ENCODE measurements around the gene TBCCD1. TPM values are rescaled to one million over a fixed set of nuclear protein-coding genes. Genes with fewer than 3 reads are reported as not detected.
A peak's percentile ranks its signal among the peaks of the same experiment; 100 is the strongest.

The TBCCD1 gene
- total and polyA plus RNA-seq, 2 of the 4 experiments (the other 2 are of a cell fraction): 7.9 to 19.7 TPM

- Histone ChIP-seq H4K20me1 (ENCODE audit: insufficient read depth, low read length) (no peaks in the 10 kb centered on the region), H2BK120ac (ENCODE audit: low read depth, low read length) (no peak overlapping the region), H3K18ac (ENCODE audit: low read depth, low read length) (no peak overlapping the region), H4K91ac (ENCODE audit: insufficient read depth, low read depth, low read length) (no peak overlapping the region), H3K27me3 (ENCODE audit: control insufficient read depth, insufficient read depth, low read length) (peaks cover 19% of the 10 kb centered on the region), H3K4me3 (ENCODE audit: insufficient read depth, low read depth, low read length) (no peak overlapping the region), H3K23ac (ENCODE audit: low read depth, low read length) (no peak overlapping the region), H3K4me2 (ENCODE audit: low read depth, low read length) (no peak overlapping the region), H2AK5ac (ENCODE audit: low read depth, low read length) (no peak overlapping the region), H3K9ac (ENCODE audit: low read depth, low read length) (no peak overlapping the region), H4K8ac (ENCODE audit: low read depth in 2 of 2, low read length in 2 of 2) (no peak overlapping the region), H3K36me3 (ENCODE audit: control insufficient read depth, insufficient read depth, low read length) (no peaks in the 10 kb centered on the region), H3K9me3 (ENCODE audit: control insufficient read depth, insufficient read depth, low read length) (no peaks in the 10 kb centered on the region), H2BK5ac (ENCODE audit: low read depth, low read length, poor library complexity, severe bottlenecking) (no peak overlapping the region), H3K56ac (ENCODE audit: extremely low read depth, insufficient read depth, low read length) (no peak overlapping the region), H3K79me1 (ENCODE audit: low read depth in 1 of 2, low read length in 2 of 2) (no peaks in the 10 kb centered on the region), H3K27ac (ENCODE audit: insufficient read depth, low read length) (no peak overlapping the region), H2AK9ac (replicated peaks; ENCODE audit: low read depth, low read length, poor library complexity) (no peak overlapping the region), H2BK15ac (ENCODE audit: low read depth, low read length) (no peak overlapping the region), H3K4me1 (ENCODE audit: control insufficient read depth, insufficient read depth, low read length) (no peaks in the 10 kb centered on the region), H3K4ac (ENCODE audit: low read depth, low read length) (no peak overlapping the region), H4K5ac (ENCODE audit: low read depth, low read length) (no peak overlapping the region), H2BK20ac (ENCODE audit: low read depth, low read length) (no peak overlapping the region), H2AFZ (replicated peaks; ENCODE audit: low read length, poor library complexity) (no peak overlapping the region), H3K9me1 (ENCODE audit: insufficient read depth, low read length) (no peaks in the 10 kb centered on the region), H3K14ac (replicated peaks; ENCODE audit: low read depth, low read length) (no peak overlapping the region)
- intact Hi-C loops (cut with micrococcal nuclease): no loop called here
- in situ Hi-C loops (cut with MboI; ENCODE audit: low sequenced_read_pairs): no loop called here
- no peak for DNase-seq
- CTCF ChIA-PET: interaction anchor here (1.2 to 2.1 kb wide), 2 partner anchors 8 to 41 kb away, joined by 3 to 5 read pairs; partner anchors contain the start of gene TBCCD1
- BruUV-seq (replicated peaks): no TSS peak
- TF ChIP-seq MAFK (IDR thresholded peaks at IDR 0.05; ENCODE audit: low read depth, low read length) (peak; percentile 51; the same call in 1 of the 2 replicates), BHLHE40 (IDR thresholded peaks at IDR 0.05; ENCODE audit: low read depth, low read length) (no peak)
- no CpG with 5 or more reads among the region's 2 CpGs for WGBS, 2 experiments (ENCODE audit: extremely low coverage in 2 of 2, insufficient read length in 1 of 2)
- POLR2A ChIA-PET (ENCODE audit: unreplicated experiment): no interaction called here
- dilution Hi-C loops (cut with HindIII; ENCODE audit: low sequenced_read_pairs, unreplicated experiment): no loop called here
- ATAC-seq (ENCODE audit: low read depth): no peak
Measured at GRCh38 chr3:186608624-186609215, 41.6 kb upstream of the TBCCD1 start.

Data from IMR-90 (cell line).